Measurements from ENCODE around the gene HIKESHI.

DNA sequence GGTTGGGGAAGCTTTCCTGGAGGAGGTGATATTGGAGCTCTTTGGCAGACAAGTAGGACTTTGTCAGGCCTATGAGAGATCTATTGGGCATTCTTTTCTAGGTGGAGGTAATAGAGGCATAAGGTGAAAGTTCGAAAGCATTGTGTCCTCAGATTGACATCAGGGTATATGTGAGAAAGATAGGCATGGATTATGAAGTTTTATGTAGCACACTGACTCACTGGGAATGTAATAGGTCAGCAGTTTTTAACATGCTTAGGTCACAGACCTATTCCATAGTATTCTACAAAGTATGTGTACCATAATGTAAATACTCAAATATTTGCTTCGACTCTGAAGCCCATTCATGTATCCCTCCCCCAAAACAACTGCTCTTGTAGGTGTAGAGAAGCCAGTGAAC, 11.8 kb downstream of the HIKESHI start:
- TF ChIP-seq POLR2AphosphoS5 (IDR thresholded peaks at IDR 0.05) (no peak), POLR2A (IDR thresholded peaks at IDR 0.05) (no peak), EP300 (IDR thresholded peaks at IDR 0.05) (no peak)
- TF ChIP-seq, protein P1, sequence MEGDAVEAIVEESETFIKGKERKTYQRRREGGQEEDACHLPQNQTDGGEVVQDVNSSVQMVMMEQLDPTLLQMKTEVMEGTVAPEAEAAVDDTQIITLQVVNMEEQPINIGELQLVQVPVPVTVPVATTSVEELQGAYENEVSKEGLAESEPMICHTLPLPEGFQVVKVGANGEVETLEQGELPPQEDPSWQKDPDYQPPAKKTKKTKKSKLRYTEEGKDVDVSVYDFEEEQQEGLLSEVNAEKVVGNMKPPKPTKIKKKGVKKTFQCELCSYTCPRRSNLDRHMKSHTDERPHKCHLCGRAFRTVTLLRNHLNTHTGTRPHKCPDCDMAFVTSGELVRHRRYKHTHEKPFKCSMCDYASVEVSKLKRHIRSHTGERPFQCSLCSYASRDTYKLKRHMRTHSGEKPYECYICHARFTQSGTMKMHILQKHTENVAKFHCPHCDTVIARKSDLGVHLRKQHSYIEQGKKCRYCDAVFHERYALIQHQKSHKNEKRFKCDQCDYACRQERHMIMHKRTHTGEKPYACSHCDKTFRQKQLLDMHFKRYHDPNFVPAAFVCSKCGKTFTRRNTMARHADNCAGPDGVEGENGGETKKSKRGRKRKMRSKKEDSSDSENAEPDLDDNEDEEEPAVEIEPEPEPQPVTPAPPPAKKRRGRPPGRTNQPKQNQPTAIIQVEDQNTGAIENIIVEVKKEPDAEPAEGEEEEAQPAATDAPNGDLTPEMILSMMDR (IDR thresholded peaks at IDR 0.05): no peak

All from stomach (tissue), 4 donors.